ENCODE data around the gene AJAP1.
"Not testable (repeated sequence)": the region's sequence is repeated elsewhere in the genome, so short reads cannot be mapped to it uniquely, and the experiment has no call there.

AJAP1 gene

DNA sequence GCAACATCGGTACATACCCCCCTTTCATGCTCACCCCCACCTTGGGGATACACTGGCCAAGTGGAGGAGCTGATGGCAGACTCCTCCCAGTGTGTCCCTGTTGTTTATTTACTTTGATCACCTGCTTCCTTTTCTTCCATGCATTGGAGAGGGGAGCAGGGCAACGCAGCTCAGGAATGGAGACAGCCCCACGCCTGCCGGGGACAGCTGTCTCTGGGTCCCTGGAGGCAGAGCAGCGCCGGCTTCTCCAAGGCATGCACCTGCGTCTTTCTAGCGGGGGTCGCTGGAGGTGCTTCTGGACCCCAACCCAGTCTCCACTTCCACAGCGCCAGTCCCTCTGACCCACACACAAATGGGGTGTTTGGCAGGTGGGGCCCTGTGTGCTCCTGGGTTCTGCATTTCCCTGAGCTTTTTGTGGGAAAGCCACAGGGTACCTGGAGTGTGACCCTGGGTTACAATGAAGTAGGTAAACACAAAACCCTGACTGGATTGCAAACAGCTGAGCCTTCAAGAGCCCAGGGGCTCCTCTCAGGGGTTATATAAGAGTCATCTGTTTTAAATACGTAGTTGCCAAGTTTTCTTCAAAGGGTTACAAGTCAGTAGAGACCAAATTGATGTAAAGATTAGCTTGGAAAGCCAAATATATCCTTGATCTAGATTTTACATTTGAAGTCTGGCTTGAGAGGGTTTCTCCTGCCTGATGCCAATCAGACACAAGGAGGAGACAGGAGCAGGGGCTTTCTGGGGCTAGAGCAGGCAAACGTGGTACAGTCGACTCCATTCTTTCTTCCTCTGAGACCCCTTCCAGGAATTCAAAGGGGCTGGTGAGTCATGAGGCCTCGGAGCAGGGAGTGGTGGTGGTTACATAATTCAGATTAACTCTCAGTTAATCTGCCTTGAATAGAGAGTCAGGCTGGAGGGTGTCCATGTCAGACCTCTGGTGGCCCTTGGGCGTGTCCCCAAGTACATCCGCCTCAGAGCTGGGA, 4.5 kb downstream of the AJAP1 start:
- no peak for DNase-seq

DNA sequence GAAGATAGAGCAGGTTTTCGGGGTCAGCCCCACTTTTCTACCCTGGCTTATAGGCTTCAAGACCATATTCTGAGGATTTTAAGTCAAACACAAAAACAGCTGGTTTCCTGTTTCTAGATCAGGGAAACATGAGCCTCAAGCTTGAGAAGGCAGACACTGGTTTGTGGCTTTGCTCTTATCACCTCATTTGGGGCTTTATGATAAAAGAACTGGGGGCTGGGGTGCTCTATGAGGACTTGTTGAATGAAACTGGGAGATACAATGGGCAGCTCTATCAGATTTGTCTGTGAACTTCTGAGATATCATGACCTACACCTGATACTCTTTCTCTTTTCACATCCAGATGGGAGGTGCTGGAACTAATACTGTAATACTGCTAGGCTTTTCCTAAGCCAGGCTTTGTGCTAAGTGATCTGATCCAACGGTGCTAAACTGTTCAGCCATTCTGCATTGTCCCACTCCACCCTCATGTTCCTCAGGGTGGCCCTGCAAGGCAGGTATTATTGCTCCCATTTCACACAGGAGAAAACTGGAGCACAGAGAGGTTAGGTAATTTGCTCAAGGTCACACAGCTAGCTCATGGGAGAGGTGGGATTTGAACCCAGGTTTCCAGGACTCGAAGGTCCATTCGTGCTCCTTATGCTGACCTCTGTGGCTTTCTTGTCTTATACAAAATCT, 6.6 kb downstream of the AJAP1 start:
- no peak for DNase-seq

DNA sequence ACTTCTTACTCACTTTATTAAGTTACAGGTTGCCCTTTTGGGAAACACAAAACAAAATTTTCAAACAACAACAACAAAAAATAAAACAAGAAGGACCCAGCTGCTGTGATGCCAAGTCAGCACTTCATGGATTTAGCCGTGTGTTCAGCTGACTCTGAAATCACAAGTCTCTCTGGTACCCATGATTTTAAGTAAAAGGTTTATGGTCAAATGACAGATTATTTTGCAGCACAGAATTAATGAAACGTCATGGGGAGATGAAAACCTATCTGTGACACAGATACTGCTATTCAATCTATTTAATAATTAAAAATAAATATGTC, 7.1 kb downstream of the AJAP1 start:
- DNase-seq: no peak

DNA sequence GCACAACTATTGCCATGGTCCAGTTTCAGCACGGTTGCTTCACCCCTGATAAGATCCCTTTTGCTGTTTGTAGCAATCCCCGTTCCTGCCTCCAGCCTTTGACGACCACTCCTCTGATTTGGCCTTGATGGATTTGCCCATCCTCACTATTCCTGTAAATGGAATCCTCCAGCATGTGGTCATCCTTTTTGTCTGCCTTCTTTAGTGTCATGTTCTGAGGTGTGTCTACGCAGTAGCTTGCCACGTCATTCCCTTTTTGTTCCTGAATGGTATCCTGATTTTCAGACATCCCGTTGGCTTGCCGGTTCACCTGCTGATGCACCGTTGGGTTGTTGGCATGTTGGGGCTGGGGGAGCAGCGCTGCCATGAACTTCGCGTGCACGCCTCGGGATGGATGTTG, 7.8 kb downstream of the AJAP1 start:
- DNase-seq: no peak

DNA sequence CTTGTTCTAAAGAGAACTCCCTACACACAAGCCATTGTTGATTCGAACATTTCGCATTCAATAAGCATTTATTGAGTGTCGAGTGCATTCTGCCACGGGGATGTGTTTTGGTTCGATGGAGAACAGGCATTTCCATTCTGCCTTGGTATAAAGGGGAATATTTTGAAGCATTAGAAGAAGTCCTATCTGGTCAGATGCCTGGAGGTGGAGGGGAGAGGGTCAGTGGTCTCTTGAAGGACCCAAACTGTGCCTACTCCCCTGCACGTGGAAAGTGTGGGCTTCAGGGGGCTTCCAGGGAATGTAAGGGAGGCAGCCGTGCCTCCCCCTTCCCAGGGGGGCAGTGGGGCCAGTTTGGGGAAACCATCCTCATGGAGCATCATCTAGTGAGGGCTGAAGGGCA, 8.3 kb downstream of the AJAP1 start:
- DNase-seq: no peak

DNA sequence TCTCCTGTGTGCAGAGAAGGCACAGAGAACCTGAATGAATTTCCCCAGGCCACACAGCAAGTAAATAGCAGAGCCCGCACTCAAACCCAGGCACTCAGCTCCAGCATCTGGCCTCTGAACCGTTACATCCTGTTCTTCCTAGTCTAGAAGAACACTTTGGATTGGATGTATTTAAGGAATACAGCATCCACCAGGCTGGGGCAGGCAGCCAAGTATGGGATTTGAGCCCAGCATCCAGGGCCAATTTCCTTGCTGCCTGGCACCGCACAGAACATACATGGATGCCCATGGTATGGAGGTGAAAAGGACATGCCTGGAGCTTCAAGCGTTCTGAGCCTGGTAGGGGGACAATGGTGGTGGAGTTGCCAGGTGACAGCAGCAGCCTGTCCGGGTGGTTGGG, 9.7 kb downstream of the AJAP1 start:
- DNase-seq: no peak

DNA sequence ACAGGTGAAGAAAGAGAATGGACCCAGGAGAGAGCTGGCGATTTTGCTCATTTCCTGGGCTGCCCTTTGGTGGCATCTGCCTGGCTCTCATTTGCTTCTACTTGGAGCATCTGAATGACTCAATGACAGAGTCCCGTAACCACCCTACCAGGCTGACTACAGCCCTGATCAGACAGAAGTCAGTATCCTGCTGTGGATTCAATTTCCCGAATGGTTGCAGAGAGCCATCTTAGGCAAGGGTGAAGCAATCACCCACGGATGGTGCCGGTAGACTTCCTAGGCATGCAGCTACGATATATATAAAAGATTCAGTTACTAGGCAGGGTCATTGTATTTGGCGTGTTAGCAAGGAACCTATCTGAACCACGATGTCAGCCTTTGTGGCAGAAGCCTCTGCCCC, 10.2 kb downstream of the AJAP1 start:
- no peak for DNase-seq

DNA sequence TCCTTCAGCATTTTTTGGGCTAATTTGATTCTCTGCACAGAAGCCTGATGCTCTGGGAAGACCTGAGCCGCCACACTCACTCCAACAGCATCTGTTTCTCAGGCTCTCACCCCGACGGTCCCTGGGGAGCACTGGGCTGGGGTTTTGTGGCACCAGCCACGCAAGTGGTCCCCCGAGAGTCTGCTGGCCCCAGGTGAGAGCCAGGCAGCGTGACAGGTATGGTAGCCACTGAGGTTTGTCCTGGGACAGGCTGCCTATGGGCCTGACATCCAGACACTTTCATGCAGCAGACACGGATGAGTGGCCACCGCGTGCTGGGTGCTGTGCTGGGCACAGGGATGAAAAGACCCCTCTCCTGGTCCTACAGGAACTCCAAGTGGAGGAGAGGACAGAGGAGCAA, 11.0 kb downstream of the AJAP1 start:
- DNase-seq: no peak

DNA sequence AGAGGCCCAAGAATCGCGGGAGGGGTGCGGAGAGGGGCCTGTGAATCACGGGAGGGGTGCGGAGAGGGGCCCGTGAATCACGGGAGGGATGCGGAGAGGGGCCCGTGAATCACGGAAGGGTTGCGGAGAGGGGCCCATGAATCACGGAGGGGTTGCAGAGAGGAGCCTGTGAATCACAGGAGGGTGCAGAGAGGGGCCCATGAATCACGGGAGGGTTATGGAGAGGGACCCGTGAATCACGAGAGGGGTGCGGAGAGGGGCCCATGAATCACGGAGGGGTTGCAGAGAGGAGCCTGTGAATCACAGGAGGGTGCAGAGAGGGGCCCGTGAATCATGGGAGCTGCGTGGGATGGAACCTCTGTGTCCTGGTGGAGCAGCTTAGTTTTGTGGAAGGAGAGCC, 12.3 kb downstream of the AJAP1 start:
- DNase-seq: not testable (repeated sequence)

DNA sequence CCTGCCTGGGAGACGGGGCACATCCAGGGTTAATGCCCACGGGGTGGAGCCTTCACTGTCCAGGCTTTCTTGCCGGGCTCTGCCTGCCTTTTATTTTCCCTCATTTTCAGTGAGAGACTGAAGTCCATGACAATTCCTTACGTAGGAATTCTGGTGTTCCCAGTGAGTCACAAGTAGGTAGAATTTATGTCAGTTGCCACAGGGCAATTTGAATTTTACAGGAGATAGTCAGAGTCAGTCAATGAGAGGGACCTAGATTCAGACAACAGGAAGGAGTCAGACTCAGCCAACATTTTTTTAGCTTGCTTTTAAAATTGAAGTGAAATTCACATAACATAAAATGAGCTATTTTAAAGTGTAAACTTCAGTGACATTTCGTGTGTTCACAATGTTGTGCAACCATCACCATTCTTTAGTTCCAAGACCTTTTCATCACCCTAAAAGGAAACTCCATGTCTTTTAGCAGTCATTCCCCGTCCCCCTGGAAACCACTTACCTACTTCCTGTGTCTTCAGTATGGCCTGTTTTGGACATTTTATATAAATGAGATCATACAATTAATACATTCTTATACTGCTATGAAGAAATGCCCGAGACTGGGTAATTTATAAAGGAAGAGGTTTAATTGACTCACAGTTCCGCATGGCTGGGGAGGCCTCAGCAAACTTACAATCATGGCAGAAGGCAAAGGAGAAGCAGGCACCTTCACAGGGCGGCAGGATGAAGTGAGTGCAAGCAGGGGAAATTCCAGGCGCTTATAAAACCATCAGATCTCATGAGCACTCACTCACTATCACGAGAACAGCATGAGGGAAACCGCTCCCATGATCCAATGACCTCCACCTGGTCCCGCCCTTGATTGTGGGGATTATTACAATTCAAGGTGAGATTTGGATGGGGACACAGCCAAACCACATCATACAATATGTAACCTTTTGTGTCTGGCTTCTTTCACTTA, 14.6 kb downstream of the AJAP1 start:
- no peak for DNase-seq

DNA sequence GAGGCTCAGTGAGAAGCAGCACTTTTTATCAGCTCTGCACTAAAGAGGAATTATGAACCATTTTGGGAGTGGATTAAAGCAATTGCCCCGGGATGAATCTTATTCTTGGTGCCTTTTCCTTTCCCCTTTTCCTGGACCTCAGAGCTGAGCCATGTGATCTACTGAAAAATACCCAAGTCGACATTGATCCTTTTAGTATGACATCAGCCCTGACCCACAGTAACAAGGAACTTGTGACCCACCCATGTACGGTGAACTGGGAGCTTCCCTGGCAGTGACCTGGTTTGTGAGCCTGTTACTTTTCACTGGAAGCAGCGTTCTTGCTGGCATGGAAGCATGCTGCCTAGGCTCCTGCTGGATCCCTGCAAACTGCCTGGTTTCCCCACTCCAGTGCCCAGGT, 15.9 kb downstream of the AJAP1 start:
- no peak for DNase-seq

DNA sequence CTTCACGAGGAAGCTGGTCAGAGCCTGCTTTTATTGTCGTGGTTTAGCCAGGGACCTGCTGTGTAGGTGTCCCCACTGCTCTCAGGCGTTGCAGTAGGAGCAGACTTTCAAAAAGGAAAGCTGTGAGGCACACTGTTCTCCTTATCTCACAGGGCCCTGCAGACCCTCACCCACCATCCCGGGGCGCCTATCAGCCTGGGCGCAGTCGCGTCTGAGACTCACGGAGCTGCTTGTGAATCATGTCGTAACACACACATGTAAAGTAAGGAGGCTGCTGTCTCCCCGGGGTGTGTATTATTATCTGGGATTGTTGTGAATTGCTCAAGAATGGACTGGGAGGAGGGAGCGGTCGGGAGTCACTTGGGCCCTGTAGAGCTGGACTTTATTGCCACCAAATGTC, 17.4 kb downstream of the AJAP1 start:
- DNase-seq: no peak

DNA sequence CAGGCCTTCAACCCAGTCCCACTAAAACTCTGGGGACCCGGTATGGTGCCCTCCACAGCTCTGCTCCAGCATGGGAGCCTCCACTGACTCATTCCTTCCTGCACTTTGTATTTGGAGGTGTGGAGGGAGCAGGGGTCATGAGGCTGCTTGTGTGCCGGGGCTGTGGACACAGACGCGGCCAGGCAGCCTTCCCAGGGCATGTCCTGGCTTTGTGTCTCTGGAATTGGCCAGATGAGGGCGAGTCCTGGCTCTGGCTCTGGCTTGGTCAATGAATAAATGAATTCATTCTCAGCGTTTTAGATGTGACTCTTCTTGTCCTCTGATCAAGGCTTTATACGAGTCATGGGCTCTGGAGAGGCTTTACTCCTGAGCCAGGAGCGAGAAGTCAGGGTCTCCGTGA, 19.1 kb downstream of the AJAP1 start:
- no peak for DNase-seq

DNA sequence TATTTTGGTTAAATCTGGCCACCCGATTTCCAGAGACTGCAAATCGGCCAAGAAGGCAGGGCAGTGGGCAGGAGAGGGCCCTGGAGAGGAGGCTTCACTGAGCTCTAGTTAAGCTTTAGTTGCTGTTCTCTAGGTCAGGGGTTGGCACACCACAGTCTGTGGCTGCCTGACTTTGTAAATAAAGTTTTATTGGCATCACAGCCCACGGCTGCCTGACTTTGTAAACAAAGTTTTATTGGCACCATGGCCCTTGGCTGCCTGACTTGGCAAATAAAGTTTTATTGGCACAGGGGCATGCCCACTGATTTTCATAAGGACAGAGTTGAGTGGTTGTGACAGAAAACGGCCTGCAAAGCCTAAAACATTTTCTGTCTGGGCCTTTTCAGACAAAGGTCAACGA, 19.7 kb downstream of the AJAP1 start:
- DNase-seq: no peak

DNA sequence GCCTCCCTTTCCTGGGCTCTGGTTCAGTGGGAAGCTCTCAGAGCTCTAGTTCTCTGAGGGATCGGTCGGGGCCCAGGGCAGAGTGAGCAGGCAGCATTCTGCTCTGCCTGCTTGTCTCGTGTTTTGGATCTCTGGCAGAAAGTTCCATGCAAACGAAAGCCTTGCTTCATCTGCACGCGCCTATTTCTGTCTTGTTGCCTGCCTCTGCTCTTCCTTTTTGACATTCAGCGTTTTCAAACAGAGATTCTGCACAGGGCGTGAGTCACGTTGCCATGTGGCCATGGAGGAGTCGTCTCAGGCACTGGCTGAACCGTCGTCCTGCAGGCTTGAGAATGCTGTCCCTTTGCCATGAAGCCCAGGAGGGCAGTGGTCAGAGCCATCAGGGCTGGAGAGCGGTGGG, 20.3 kb downstream of the AJAP1 start:
- no peak for DNase-seq

DNA sequence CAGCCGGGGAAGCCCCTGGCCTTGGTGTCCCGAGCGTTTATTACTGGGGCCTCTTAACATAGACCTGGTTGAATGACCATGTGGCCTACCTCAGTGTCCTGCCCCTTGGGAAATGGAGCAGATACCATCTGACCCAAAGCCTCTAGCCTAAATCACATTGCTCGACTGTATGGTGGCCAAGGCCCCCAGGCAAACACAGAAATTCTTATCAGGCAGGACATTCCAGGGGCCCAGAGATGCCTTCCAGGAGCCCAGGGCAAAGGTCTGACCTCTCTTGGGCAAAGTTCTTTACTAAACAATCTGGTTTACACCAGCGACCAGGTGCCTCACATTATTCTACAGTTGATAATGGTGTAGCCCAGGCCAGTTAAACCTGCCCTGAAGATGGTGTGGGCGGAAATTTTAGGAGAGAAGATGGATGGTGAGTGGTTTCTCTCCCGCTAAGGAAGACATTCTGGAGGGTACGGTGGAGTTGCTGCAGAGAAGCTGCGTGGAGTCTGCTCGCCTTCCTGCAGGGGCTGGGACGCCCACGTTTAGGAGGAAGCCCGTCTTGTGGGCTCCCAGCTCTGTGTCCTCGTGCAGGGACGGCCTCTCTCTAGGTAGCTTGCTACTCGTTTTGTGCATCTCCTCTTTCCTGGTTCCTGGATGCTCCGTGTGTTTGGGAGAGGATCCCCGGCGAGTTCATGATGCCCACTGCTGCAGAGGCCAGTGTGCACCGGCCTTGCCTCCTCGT, 21.2 kb downstream of the AJAP1 start:
- no peak for DNase-seq

DNA sequence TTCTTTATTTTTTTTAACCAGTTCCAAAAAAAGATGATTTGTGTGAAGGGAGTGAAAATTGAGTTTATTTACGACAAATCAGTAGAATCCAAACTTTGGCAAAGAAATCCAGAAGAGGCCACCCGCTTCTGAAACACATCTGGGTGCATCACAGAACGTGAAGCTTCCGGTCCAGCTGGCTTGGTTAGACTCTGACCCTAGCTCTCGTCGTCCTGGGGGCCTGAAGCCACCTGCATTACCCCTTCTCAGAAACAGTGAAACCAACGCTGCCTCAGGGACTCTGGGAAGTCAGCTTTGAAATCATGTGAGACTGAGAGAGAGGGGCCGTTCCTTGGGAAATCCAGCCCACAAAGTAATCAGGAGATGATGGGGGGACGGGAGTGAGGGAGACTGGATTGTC, 21.8 kb downstream of the AJAP1 start:
- no peak for DNase-seq

DNA sequence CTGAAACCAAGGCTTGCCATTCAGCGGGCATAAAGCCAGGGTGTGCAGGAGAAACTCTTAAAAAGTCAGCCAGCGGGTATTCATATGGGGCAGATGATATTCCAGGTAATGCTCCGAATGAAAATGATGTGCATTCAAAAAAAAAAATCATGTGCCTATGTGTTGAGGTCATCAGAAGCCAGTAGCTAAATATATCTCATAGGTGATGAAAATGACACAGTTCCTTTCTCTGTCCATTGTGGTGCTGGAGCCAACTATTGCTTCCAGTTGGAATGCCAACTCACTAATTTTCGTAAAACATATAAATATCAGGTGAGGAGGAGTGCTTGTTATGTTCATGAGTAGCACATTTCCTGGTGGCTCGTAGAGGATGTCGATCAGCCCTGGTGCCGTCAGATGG, 23.2 kb downstream of the AJAP1 start:
- no peak for DNase-seq

DNA sequence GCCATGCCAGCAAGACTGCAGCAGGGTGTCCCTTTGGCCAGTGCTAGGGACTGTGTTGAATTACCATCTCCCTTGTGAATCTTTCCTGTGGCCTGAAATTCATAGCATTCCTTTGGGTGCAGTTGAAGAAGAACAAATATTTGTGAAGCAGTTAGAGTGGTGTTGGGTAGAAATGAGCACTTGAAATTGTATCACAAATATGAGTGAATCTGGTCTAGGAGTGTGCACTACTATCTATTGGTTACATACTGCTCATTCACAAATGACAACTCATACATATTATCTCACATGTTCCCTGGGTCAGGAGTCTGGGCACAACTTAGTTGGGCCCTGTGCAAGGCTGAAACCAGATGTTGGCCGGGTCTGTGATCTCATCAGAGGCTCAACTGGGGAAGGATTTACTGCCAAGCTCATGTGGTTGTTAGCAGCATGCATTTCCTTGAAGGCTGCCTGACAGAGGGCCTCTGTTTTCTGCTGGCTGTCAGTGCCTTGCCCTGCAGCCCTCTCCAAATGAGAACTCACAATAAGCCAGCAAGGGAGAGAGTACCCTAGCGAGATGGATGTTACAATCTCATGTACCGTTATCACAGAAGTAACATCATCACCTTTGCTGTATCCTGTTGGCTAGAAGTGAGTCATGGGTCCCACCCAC, 23.8 kb downstream of the AJAP1 start:
- DNase-seq: no peak

DNA sequence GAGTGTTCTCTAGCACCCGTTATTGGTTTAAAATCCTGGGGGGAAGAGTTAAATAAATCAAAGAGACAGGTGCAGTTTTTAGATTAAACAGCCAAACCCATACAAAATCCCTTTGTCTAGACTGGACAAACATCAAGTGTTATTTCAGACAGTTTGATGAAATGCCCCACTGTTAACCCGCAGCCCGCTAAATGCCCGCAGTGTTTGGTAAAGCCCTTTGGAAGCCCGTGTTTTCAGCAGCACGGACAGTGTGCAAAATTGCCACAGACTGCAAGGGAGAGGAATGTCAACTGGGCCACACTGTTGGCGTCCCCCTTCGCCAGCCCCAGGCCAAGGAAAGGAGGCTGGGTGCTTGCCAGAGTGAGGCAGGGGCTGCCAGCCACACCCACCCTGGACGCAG, 26.6 kb downstream of the AJAP1 start:
- DNase-seq: no peak

DNA sequence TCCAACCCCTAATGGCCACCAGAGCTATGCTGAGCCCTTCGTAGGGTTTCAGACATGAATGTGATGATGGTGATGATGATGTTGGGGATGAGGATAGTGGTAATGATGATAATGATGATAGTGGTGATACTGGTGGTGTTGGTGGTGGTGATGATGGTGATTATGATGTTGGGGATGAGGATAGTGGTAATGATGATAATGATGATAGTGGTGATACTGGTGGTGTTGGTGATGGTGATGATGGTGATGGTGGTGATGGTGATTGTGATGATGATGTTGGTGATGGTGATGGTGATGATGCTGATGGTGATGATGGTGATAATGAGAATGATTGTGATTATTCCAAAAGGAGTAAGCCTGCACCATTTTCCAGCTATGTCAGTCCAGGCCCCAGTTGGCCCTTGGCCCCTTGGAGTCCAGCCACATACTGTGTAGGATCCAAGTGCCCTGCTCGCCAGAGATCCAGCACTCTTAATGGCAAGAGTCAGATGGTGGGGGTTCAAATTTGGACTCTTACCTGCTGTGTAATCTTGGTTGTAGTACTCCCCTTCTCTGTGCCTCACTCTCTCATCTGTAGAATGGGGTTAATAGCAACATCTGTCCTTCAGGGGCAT, 28.3 kb downstream of the AJAP1 start:
- DNase-seq: no peak

DNA sequence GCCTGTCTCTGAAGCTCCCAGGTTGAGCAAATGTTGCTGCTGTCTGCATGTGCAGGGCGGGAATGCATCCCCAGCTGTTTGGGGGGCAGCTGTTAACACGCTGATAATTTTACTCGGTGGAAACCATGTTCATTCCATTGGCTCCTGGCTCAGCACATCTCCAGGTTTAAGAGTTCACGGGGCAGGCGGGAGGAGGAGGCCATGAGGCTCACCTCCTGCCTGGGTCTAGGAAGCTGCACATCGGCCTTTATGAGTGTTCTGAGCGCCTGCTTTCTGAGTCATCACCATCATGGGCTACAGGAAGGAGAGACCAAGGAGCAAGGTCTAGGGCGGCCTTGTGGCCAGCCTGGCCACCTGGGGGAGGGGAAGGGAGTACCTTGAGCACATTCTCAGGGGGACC, 29.7 kb downstream of the AJAP1 start:
- no peak for DNase-seq

Measured in GDM1 (cell line).